Measurements from ENCODE around the gene CLDN2.

The CLDN2 gene

DNA sequence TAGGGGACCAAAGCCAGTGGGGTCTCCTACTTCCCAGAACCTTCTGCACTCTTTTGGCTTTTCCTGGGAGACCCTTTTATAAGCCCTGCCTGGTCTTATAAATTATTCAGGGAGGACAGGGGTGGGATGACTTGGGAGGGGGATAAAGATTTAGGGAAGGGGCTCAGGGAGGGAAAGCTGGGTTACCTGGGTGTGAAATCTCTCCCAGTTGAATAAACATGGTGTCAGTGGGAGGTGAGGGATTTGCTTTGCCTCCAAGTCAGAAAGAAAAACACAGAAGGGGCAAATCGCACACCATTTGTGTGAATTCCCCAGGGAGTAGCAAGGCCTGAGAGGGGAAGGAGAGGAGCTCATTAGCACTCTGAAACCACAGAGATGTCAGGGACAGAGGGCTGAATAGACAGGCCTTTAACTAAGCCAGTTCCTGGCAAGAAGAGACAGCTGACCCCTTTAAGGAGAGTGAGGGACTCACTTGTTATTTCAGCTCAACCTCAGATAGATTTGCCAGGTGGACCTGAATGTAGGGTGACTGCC is 16.8 kb upstream of the CLDN2 start, which contains the start of gene RIPPLY1:
TSS of gene RIPPLY1 (minus strand) at position 51 of the 534 bp plus-strand sequence. CDS start 54 bp downstream, outside the sequence.
- Histone ChIP-seq H4K20me1 (ENCODE audit: insufficient read depth, low read length) (no peaks in the 10 kb centered on the region), H3K9me3 (ENCODE audit: insufficient read depth, low read length) (no peaks in the 10 kb centered on the region), H3K27me3 (ENCODE audit: low read depth, low read length) (no peaks in the 10 kb centered on the region), H3K79me2 (ENCODE audit: low read length) (no peaks in the 10 kb centered on the region), H3K4me1 (ENCODE audit: low read length) (no peaks in the 10 kb centered on the region), H3K4me3 (ENCODE audit: low read length) (no peak within 1 kb of the TSS), H3K36me3 (replicated peaks; ENCODE audit: low read depth, low read length) (no peaks in the 10 kb centered on the region), H3K4me2 (ENCODE audit: low read length) (no peak within 1 kb of the TSS), H3K9ac (ENCODE audit: low read length) (no peak within 1 kb of the TSS), H3K27ac (ENCODE audit: low read length) (no peak within 1 kb of the TSS), H2AFZ (ENCODE audit: low read depth, low read length) (no peak within 1 kb of the TSS)
- TF ChIP-seq, protein P1, sequence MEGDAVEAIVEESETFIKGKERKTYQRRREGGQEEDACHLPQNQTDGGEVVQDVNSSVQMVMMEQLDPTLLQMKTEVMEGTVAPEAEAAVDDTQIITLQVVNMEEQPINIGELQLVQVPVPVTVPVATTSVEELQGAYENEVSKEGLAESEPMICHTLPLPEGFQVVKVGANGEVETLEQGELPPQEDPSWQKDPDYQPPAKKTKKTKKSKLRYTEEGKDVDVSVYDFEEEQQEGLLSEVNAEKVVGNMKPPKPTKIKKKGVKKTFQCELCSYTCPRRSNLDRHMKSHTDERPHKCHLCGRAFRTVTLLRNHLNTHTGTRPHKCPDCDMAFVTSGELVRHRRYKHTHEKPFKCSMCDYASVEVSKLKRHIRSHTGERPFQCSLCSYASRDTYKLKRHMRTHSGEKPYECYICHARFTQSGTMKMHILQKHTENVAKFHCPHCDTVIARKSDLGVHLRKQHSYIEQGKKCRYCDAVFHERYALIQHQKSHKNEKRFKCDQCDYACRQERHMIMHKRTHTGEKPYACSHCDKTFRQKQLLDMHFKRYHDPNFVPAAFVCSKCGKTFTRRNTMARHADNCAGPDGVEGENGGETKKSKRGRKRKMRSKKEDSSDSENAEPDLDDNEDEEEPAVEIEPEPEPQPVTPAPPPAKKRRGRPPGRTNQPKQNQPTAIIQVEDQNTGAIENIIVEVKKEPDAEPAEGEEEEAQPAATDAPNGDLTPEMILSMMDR (IDR thresholded peaks at IDR 0.05; ENCODE audit: low read depth, low read length), result no peak
- no peak for TF ChIP-seq EZH2phosphoT487 (IDR thresholded peaks at IDR 0.05; ENCODE audit: low read depth)

DNA sequence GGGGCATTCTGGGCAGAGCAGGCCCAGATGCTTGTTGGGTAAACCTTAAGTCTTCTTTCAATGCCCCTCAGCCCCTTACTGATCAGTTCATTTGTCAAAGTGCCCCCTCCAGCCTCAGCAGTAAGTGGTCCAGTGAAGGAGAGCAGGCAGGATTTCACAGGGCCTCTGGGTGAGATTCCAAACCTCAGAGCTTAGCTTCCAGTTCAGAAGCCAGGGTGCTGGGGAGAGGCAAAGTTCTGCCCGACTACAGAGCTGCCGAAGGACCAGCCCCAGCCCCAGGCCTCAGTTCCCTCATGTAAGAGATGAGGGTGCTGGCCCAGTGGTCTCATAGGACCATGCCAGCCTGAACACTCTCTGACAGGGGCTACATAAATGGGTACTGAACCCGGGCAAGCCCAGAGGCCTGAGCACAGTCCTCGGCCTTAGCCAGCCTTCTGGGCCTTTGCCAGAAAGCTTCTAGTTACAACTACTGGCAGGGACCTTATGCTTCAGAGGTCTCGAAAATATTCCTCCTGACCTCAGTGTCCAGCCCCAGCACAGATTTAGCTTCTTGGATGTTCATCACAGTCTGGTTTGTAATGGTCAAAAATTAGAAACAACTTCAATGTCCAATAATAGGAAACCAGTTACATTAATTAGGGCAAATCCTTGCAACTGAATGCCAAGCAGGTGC is 16.2 kb upstream of the CLDN2 start:
- TF ChIP-seq, protein P1 (IDR thresholded peaks at IDR 0.05; ENCODE audit: low read depth, low read length), result no peak
- no peak for TF ChIP-seq EZH2phosphoT487 (IDR thresholded peaks at IDR 0.05; ENCODE audit: low read depth)
- no peak overlapping the region for H2AFZ ChIP-seq (ENCODE audit: low read depth, low read length)
- H3K9me3 ChIP-seq (ENCODE audit: insufficient read depth, low read length), result no peaks in the 10 kb centered on the region
- no peaks in the 10 kb centered on the region for H3K79me2 ChIP-seq (ENCODE audit: low read length)
- no peaks in the 10 kb centered on the region for H4K20me1 ChIP-seq (ENCODE audit: insufficient read depth, low read length)
- no peak overlapping the region for H3K4me3 ChIP-seq (ENCODE audit: low read length)
- no peak overlapping the region for H3K9ac ChIP-seq (ENCODE audit: low read length)
- H3K27me3 ChIP-seq (ENCODE audit: low read depth, low read length), result no peaks in the 10 kb centered on the region
- no peak overlapping the region for H3K4me2 ChIP-seq (ENCODE audit: low read length)
- H3K4me1 ChIP-seq (ENCODE audit: low read length), result no peaks in the 10 kb centered on the region
- no peak overlapping the region for H3K27ac ChIP-seq (ENCODE audit: low read length)
- H3K36me3 ChIP-seq (replicated peaks; ENCODE audit: low read depth, low read length), result no peaks in the 10 kb centered on the region

DNA sequence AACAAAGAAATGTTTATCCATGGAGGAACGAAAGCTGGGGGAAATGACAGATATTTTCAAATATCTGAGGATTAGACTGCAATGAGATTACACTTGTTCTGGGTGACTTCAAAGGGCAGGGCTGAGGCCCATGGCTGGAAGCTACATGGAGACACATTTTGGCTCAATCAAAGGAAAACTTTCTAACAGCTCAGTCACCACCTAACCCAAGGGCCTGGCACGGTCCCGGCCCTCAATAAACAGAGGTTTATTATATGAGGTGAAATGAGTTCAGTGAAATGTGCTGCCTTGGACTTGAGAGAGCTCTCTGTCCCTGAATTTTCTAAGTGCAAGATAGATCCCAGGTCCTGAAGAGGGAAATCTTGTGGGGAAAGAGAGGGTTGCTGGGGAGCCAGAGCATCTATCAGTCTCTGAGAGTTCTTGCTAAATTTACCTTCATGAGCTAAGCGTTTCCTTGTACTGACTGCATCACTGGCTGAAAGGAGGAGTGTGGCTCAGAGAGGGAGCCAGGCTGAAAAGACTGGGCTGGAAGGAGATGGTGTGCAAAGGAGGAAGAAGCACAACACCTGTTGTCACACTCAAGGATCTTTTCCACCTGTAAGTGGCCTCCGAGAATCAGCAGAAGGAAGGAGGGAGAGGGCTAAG is 15.0 kb upstream of the CLDN2 start:
- Histone ChIP-seq H3K36me3 (replicated peaks; ENCODE audit: low read depth, low read length) (no peaks in the 10 kb centered on the region), H3K9ac (ENCODE audit: low read length) (no peak overlapping the region), H3K9me3 (ENCODE audit: insufficient read depth, low read length) (no peaks in the 10 kb centered on the region), H3K4me3 (ENCODE audit: low read length) (no peak overlapping the region), H3K79me2 (ENCODE audit: low read length) (no peaks in the 10 kb centered on the region), H3K4me2 (ENCODE audit: low read length) (no peak overlapping the region), H3K27ac (ENCODE audit: low read length) (no peak overlapping the region), H4K20me1 (ENCODE audit: insufficient read depth, low read length) (no peaks in the 10 kb centered on the region), H2AFZ (ENCODE audit: low read depth, low read length) (no peak overlapping the region), H3K4me1 (ENCODE audit: low read length) (no peaks in the 10 kb centered on the region), H3K27me3 (ENCODE audit: low read depth, low read length) (no peaks in the 10 kb centered on the region)
- TF ChIP-seq EZH2phosphoT487 (IDR thresholded peaks at IDR 0.05; ENCODE audit: low read depth), result no peak
- TF ChIP-seq, protein P1 (IDR thresholded peaks at IDR 0.05; ENCODE audit: low read depth, low read length), result no peak

DNA sequence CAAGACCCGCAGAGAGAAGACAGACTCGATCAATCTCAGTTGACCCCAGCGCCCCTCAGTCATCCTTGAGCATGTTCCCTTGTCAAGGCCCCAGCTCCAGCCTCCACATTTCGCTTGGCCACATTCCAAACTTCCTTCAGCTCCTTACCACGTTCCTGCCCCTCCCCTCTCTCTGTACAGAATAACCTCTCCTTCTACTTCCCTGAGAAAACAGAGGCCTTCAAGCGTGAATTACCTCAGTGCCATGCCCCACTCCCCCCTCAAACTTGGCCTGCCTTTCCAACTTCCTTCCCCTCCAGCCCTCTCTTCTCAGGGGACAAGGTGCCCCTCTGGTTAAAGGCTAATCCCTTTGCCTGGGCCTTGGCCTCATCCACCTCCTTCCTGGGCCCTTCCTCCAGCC is 13.8 kb upstream of the CLDN2 start:
- TF ChIP-seq EZH2phosphoT487 (IDR thresholded peaks at IDR 0.05; ENCODE audit: low read depth), result no peak
- TF ChIP-seq, protein P1 (IDR thresholded peaks at IDR 0.05; ENCODE audit: low read depth, low read length), result no peak
- Histone ChIP-seq H3K79me2 (ENCODE audit: low read length) (no peaks in the 10 kb centered on the region), H3K4me3 (ENCODE audit: low read length) (no peak overlapping the region), H3K9ac (ENCODE audit: low read length) (no peak overlapping the region), H4K20me1 (ENCODE audit: insufficient read depth, low read length) (no peaks in the 10 kb centered on the region), H3K9me3 (ENCODE audit: insufficient read depth, low read length) (no peaks in the 10 kb centered on the region), H3K27ac (ENCODE audit: low read length) (no peak overlapping the region), H3K4me1 (ENCODE audit: low read length) (no peaks in the 10 kb centered on the region), H2AFZ (ENCODE audit: low read depth, low read length) (no peak overlapping the region), H3K27me3 (ENCODE audit: low read depth, low read length) (no peaks in the 10 kb centered on the region), H3K36me3 (replicated peaks; ENCODE audit: low read depth, low read length) (no peaks in the 10 kb centered on the region), H3K4me2 (ENCODE audit: low read length) (no peak overlapping the region)
